ENCODE measurements around the gene NCBP2L.

The NCBP2L gene

GRCh38 chrX:107777536-107777832 lies at the start of gene NCBP2L:
TSS of gene NCBP2L (plus strand) at chrX:107777733. CDS start at chrX:107794221, 16,488 bp downstream.
- no peak for DNase-seq

DNA sequence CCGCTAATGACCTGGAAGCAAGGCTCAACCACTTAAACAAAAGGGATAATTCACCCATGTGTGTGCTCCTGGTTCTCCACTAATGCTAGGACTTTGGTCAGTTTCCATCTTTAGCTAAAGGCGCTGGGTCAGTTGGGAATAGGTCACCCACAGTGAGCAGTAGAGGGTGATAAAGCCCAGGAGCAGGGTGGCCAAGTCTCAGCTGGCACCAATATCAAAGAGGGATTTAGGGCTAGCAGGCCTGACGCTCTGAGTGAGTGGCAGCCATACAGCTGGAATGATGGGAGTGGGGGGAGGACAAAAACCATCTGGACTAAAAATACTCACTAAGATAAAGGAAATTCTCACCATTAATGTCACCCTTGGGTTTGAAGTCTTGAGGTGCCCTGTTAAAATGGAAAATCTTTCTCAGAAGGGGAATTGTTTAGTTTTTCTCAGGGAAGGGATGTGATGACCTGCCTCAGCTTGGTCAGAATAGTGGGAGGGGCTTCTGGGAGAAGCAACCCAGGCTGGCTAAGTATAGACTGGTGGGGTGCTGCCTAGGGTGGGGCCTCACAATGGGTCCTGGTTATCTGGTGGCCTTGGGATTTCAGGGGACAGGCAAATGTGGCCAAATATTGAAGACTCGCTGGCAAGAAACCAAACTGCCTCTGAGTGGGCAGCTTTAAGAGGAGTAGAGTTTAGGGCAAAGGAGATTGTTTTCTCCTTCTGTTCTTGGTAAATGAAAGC lies 49.0 kb upstream of the NCBP2L start:
- DNase-seq, result no peak

DNA sequence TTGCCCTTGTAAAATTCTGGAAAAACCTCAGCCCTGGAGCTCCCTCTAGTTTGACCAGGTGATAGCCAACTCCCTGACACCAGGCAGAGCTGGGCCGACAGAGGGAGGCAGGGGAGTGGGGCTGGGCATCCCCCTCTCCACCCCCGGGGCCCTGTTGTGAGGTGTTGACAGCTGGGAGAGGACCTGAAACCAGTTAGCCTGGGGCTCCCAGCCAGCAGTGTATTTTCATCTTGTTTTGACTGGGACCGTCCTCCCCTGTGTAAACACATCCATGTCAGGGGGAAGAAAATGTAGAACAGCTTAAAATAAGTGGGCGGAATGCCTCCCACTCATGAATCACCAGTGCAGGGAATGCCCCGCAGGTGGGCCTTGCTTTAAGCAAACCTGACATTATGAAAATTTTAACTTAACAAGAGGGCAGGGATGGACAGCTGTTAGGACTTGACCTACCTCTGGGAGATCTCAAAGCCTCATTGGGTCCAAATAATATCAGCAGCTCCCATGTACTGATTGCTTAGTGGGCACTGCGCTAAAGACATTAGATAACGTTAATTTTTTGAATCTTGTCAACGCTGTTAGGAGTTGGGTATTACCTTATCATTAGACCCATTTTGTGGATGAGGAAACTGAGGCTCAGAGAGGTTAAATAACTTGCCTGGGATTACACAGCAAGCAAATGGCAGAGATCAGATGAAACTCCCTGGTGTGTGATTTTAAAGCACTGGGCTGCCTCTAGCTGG lies 47.8 kb upstream of the NCBP2L start:
- DNase-seq, result no peak

- no peak for DNase-seq
Measured at GRCh38 chrX:107730298-107730655, 47.3 kb upstream of the NCBP2L start.

- DNase-seq, result no peak
Measured at GRCh38 chrX:107730991-107731766, 46.4 kb upstream of the NCBP2L start.

DNA sequence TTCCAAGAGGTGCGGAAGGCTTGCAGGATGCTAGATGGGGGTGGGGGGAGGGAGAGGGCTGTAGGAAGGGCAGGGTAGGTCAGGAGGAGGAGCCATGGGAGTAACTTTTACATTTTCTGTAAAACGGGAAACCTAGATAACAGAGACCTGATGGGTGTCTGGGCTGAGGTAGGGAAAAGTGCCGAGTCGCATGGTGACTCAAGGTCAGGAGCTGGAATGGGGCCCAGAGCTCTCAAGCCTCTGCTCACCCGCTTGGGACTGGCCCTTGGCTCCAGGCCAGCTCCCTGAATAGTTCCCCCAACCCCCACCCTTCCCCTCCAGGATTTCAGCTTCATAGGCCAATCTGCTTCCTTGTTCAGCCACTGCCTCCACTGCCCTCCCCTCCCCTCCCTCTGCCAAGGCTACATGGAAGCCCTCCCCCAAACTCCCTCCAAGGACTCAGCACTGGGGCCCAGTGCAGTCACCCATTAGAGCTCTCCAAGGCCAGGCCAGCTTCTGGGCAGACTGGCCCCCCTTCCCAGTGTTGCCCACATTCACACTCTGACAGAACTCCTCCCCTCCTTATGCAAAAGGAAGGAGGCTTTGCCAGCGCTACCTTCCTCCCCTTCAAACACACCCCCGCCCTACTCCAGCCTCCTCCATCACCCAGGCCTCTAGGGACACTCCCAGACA lies 45.6 kb upstream of the NCBP2L start:
- no peak for DNase-seq

DNA sequence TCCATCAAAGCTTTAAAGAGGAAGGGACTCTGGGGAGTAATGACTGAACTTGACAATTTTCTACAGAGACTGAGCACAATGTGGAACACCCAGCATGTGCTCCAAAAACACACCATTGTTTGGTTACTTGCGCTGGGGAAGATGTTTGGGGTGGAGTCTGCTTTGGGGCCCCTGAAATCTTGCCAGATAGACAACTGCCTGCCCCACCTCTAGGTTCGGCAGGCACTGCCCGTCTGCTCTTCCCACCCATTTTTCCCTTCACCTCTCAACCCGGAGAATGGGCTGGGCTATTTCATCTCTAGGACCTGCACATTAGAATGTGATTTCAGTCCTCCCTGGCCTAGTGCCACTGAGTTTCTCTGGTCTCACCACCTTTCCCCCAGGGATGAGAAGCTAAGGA lies 43.8 kb upstream of the NCBP2L start:
- DNase-seq, result no peak

DNA sequence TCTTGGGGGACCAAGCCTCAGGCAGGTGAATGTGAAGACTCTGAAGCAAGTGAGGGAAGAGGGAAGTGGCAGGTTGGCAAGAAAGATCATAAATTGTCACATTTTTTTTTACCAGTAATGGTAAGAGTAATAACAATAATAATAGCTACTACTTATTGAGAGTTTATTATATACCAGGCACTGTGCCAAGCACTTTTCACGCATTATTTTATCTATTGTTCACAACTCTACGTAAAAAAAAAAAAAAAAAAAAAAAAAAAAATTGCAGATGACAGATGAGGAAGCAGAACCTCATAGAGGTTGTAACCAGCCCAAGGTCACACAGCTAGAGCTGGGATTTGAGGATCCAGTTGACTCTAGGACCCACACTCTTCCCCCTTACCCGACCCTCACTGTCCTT lies 42.9 kb upstream of the NCBP2L start:
- DNase-seq, result no peak

DNA sequence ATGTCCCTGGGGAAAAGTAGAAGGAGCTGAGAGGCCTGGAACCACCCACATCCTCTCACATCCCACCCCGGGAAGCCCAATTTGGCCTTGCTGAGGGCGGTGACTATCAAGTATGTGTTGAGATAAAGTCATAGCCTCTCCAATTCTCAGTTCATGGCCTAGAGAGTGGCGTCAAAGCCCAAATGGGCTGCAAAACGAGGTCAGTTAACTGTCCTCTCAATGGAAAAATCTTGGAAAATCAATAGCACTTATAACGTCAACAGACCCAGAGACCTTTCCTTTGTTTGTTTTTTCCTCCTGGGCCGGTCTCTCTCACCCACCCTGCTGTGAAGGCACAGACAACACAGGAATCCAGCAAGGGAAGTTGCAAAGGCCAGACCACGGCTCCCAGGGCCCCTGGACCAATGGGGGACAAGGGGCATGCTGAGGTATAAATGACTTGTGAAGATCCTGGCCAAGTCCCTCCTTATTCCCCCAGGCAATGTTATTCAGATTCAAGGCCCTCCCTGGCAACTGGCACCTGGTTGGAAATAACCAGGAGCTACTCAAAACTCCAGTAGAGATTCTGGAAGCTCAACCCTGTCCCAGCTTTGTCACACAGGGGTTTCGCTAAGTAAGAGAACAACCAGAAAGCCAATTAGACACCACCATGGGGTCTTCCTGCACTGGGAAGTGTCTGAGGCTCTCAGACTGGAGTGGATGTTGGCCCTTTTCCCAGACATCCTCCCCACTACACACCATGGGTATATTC lies 40.6 kb upstream of the NCBP2L start:
- DNase-seq, result no peak

GRCh38 chrX:107738272-107738671 lies 39.3 kb upstream of the NCBP2L start:
- no peak for DNase-seq

- DNase-seq, result no peak
Measured at GRCh38 chrX:107738768-107739167, 38.8 kb upstream of the NCBP2L start.

DNA sequence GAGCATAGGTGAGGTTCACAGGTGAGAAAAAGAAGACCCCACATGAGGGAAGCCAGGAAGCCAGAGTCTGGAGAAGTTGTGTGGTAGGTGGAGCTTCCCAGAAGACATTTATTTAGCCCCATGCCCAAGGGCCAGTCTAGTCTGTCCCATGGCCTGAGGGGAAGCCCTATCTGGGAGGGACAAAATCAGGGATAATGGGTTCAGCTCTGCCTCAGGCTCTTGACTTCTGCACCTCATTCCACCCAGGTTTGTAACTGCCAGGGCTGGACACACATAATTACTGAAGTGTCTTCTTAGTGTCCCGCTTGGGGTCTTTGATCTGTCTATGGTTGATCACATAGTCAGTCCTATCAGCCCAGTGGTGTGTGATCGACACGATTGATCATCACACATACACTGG lies 38.0 kb upstream of the NCBP2L start:
- no peak for DNase-seq

DNA sequence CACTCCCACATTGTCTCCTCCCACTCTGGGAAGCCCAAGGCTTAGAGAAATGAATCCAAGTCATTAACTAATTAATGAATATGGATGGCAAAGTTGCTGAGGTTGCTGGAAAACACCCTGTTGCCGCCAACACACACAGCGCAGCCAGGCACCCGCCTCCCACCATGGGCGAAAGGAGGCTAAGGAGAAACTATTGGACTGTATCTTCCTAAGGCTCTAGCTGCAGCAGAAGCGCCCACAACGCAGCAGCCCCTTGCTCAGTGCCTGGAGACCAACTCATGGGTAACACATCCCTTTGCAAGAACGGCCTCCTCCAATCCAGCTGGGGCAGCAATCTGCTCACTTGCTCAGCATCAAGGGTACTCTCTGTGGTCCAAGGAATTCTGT lies 36.1 kb upstream of the NCBP2L start:
- no peak for DNase-seq

- no peak for DNase-seq
Measured at GRCh38 chrX:107742700-107743191, 34.8 kb upstream of the NCBP2L start.

DNA sequence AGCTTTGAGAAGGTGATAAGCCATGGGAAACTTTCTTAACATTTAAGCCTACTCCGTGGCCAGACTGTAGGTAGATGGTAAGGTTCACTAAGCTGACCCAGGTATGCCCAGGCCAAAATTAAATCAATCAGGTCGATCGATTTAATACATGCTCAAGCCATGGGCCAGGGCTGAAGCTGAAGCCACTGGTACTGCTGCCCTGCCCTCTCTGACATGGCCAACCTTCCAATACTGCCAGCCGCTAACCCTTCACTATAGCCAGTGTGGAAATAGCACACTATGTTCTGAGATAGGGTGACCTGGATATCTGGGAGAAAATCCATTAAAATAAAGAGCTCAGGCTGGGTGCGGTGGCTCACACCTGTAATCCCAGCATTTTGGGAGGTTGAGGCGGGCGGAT lies 33.5 kb upstream of the NCBP2L start:
- no peak for DNase-seq

- no peak for DNase-seq
Measured at GRCh38 chrX:107744868-107745267, 32.7 kb upstream of the NCBP2L start.

GRCh38 chrX:107747596-107748161 lies 29.9 kb upstream of the NCBP2L start:
- DNase-seq, result no peak

DNA sequence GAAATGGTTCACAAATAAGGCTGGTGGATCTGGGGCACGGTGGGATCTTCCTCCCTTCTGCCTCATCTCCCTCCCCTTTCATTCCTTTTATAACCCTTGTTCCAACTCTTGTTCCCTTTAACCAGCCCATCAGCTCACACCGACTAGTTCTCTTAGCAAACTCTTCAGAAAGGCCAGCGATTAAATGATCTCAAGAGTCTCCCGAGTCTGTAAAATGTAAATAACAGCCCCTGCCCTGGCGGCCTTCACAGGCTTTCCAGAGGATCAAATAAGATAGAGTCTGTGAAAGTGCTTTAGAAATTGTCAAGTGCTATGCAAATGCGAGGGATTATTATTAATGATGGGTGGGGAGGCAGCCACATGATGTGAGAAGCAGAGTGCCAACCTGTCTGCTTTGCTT lies 29.0 kb upstream of the NCBP2L start:
- no peak for DNase-seq

DNA sequence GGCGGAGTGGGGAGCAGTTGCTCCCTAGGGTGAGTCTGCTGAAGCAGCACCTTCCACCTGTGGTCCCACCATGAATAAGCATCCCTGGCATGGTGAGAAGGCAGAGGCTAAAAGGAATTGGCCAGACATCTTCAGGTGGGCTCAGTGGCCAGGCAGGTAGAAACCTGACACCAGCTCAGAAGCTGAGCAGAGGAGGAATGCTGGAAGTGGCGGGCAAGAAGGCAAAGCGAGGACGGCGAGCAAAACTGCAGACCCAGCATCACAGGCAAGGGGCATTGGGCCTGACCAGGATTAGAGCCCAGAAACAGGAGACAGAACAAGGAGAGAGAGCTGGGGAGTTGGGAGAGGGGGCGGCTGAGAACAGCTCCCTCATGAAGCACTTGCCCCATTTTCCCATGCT lies 27.3 kb upstream of the NCBP2L start:
- DNase-seq, result no peak

- no peak for DNase-seq
Measured at GRCh38 chrX:107750861-107751445, 26.6 kb upstream of the NCBP2L start.

GRCh38 chrX:107752043-107752442 lies 25.5 kb upstream of the NCBP2L start:
- no peak for DNase-seq

GRCh38 chrX:107752714-107753113 lies 24.8 kb upstream of the NCBP2L start:
- DNase-seq, result no peak

Data from T1000 (cell line).